ENCODE measurements around the gene PARP16.
A peak's percentile ranks its signal among the peaks of the same experiment; 100 is the strongest.

The PARP16 gene

DNA sequence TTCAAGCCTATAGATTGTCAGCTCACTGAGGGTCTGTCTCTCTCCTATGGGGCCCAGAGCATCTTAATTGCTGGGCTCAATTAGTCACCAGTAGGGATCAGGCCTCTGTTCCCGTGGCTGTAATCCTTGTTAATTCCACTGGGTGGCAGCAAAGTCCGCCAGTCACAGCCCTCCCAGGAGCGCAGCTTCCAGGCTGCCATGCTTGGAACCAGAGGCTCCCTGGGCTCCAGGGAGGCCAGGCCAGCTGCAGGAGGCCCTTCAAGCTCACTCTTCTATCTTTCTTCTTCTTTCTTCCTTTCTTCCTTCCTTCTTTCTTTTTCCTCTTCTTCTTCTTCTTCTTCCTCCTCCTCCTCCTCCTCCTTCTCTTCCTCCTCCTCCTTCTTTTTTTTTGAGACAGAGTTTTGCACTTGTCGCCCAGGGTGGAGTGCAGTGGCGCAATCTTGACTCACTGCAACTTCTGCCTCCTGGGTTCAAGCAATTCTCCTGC, 32.2 kb upstream of the PARP16 start:
- peak; percentile 96 for DNase-seq
- in situ Hi-C loops (cut with MboI; ENCODE audit: low pct_unique_long_range_greater_than_20kb, low sequenced_read_pairs): no loop called here

DNA sequence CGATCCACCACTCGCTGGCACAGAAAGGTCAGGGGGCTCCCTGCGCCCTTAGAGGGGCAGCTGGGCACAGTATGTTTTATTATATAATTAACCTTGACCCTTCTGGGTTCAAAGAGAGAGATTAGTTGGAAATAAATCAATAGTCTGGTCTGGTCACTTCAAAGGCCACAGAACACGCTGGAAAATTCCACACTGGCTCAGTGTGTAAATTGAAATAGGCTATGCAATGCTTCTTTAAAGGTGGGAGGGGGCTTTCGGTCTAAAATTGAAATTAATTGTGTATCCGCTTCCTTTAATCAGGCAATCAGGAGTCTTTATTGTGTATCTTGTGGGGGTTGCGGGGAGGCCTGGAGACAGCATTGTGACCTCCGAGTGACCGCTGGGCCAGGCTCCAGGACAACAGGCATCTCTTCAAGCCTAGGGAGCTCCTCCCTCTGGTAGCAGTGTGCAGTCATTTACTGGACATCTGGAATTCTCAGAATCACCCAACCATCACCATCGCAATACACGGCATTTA, 25.8 kb upstream of the PARP16 start:
- in situ Hi-C loops (cut with MboI; ENCODE audit: low pct_unique_long_range_greater_than_20kb, low sequenced_read_pairs): no loop called here
- DNase-seq: no peak

- DNase-seq: no peak
- in situ Hi-C loops (cut with MboI; ENCODE audit: low pct_unique_long_range_greater_than_20kb, low sequenced_read_pairs): no loop called here
These were observed 25.1 kb upstream of the PARP16 start for GRCh38 chr15:65311760-65312159.

GRCh38 chr15:65310431-65311137, 23.9 kb upstream of the PARP16 start:
- in situ Hi-C loops (cut with MboI; ENCODE audit: low pct_unique_long_range_greater_than_20kb, low sequenced_read_pairs): no loop called here
- DNase-seq: no peak

DNA sequence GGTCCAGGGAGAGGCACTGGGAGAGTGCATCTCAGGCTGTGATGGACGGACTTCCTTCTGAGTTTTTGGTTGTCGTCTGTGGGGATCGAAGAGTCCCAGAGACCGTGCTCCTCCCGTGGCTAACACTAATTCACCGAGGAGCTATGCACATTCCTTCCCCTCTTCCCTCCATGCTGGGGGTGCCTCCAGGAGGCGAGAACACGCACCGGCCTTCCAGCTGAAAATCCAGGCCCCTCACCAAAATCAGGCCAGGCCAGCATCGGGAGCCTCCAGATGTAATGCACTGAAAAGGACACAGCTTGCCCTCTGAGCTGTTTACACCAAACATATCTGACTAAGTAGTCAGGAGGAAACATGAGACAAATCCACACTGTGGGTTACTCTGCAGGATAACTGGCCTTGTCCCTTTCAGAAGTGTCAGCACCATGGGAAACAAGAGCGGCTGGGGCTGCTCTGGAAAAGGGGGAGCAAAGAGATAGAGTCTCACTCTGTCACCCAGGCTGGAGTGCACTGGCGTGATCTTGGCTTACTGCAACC, 23.3 kb upstream of the PARP16 start:
- no peak for DNase-seq
- in situ Hi-C loops (cut with MboI; ENCODE audit: low pct_unique_long_range_greater_than_20kb, low sequenced_read_pairs): no loop called here

- no peak for DNase-seq
- in situ Hi-C loops (cut with MboI; ENCODE audit: low pct_unique_long_range_greater_than_20kb, low sequenced_read_pairs): no loop called here
These were observed 21.3 kb upstream of the PARP16 start for GRCh38 chr15:65307978-65308377.

GRCh38 chr15:65306551-65306950, 19.9 kb upstream of the PARP16 start:
- in situ Hi-C loops (cut with MboI; ENCODE audit: low pct_unique_long_range_greater_than_20kb, low sequenced_read_pairs): no loop called here
- no peak for DNase-seq

GRCh38 chr15:65305776-65306175, 19.1 kb upstream of the PARP16 start:
- DNase-seq: peak; percentile 37
- in situ Hi-C loops (cut with MboI; ENCODE audit: low pct_unique_long_range_greater_than_20kb, low sequenced_read_pairs): no loop called here

DNA sequence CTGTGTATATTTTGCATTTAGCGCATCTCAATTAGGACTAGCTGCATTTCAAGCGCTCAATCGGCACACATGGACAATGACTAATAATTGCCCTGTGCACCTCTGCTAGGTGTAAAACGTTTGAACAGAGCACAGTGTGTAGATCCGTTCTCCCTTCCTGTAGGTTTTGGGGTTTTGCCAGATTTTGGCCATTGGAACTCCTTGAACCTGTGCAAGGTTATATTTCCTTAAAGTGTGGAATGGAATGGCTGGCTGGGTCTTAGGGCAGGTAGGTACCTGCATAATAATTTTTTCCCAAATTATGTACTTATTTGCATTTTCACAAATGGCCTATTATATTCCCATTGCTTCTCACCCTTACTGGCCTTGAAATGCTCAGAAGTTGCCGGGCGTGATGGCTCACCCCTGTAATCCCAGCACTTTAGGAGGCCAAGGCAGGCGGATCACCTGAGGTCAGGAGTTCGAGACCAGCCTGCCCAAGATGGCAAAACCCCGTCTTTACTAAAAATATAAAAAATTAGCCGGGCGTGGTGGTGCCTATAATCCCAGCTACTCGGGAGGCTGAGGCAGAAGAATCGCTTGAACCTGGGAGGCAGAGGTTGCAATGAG, 18.6 kb upstream of the PARP16 start:
- DNase-seq: no peak
- in situ Hi-C loops (cut with MboI; ENCODE audit: low pct_unique_long_range_greater_than_20kb, low sequenced_read_pairs): no loop called here

DNA sequence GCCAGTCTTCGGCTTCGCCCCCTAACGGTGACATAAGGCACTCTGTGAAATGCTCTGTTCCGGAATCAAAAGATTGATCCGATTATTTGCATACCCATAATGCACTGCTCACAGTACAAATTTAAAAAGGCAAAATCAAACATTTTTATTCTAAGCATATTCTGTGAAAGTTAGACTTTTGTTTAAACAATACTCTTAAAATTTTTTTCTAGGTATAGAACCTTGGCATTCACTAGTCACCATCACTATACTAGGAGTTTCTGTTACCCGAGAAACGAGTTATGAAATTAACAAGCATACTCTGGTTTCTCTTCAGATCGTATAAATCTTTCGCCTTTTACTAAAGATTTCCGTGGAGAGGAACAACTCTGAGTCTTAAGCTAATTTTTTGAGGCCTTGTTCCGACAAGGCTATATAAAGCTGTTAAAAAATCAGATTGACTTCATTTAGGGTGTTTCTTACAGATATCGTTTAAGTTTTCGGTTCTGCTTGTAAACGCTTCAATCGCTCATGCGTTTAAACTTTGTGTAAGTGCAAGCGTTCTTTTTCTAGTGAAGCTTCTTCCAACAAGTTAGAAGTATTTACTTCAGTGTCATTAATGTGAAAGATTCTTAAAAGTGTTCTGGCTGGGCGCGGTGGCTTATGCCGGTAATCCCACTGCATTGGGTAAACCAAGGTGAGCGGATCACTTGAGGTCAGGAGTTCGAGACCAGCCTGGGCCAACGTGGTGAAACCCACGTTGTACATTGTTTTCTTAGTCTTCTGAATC, 17.9 kb upstream of the PARP16 start, which contains the start of gene RNU5B-1:
TSS of gene RNU5B-1 (plus strand) at position 297 of the 769 bp plus-strand sequence.
- in situ Hi-C loops (cut with MboI; ENCODE audit: low pct_unique_long_range_greater_than_20kb, low sequenced_read_pairs): no loop called here

GRCh38 chr15:65303687-65304380, 17.2 kb upstream of the PARP16 start:
- in situ Hi-C loops (cut with MboI; ENCODE audit: low pct_unique_long_range_greater_than_20kb, low sequenced_read_pairs): no loop called here
- no peak for DNase-seq

More for the DNA sequence above, 17.9 kb upstream of the PARP16 start, which contains the start of gene RNU5B-1:
- peak; percentile 99 for DNase-seq

- DNase-seq: no peak
- in situ Hi-C loops (cut with MboI; ENCODE audit: low pct_unique_long_range_greater_than_20kb, low sequenced_read_pairs): no loop called here
These were observed 15.4 kb upstream of the PARP16 start for GRCh38 chr15:65302061-65302460.

DNA sequence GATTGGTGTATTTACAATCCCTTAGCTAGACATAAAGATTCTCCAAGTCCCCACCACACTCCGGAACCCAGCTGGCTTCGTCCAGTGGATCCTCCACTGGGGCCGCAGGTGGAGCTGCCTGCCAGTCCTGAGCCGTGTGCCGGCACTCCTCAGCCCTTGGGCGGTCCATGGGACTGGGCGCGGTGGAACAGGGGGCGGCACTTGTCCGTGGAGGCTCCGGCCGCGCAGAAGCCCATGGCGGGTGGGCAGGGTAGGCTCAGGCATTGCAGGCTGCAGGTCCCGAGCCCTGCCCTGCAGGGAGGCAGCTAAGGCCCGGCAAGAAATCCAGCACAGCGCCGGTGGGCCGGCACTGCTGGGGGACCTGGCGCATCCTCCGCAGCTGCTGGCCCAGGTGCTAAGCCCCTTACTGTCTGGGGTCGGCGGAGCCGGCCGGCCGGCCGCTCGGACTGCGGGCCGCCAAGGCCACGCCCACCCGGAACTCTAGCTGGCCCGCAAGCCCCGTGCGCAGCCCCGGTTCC, 14.3 kb upstream of the PARP16 start:
- in situ Hi-C loops (cut with MboI; ENCODE audit: low pct_unique_long_range_greater_than_20kb, low sequenced_read_pairs): no loop called here
- no peak for DNase-seq

DNA sequence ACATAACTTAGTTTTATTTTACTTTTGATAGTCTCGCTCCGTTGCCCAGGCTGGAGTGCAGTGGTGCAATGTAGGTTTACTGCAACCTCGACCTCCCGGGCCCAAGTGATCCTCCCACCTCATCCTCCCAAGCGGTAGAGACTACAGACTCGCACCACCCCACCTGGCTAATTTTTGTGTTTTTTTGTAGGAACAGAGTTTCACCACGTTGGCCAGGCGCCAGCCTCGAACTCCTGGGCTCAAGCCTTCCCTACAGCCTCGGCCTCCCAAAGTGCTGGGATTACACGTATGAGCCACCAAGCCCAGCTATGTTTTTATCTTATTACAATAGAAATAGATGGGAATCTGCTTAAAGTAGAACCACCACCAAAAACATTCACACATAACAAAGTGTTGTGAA, 12.0 kb upstream of the PARP16 start:
- no peak for DNase-seq
- in situ Hi-C loops (cut with MboI; ENCODE audit: low pct_unique_long_range_greater_than_20kb, low sequenced_read_pairs): no loop called here

GRCh38 chr15:65292938-65293518, 6.3 kb upstream of the PARP16 start:
- in situ Hi-C loops (cut with MboI; ENCODE audit: low pct_unique_long_range_greater_than_20kb, low sequenced_read_pairs): no loop called here
- no peak for DNase-seq

DNA sequence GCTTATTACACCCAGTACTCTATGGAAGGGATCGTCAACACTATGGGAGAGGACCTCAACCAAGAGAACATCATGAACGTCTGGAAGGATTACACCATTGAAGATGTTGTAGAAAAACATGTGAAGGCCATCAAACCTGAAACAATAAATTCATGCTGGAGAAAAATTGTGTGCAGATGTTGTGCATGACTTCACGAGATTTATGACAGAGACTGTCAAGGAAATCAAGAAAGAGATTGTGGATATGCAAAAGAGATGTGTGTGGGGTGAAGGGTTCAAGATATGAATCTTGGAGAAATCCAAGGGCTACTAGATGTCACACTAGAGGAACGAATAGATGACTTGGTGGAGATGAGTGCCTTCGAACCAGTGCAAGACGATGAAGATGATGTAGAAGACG, 3.5 kb upstream of the PARP16 start:
- DNase-seq: no peak
- in situ Hi-C loops (cut with MboI; ENCODE audit: low pct_unique_long_range_greater_than_20kb, low sequenced_read_pairs): no loop called here

DNA sequence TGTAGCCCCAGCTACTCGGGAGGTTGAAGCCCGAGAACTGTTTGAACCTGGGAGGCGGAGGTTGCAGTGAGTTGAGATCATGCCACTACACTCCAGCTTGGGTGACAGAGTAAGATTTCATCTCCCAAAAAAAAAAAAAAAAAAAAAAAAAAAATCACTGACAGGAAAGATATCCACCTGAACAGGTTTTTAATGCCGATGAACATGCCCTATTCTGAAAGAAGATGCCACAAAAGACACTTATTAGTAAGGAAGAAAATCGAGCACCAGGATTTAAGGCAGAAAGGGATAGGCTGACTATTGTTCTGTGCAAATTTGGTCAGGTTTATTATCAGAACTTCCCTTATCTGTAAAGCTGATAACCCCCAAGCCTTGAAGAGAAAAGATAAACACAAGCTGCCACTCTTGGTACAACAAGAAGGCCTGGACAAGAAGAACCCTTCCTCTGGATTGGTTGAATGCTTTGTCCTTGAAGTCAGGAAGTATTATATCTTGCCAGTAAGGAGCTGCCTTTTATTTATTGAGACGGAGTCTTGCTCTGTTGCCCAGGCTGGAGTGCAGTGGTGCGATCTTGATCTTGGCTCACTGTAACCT, 2.7 kb upstream of the PARP16 start:
- DNase-seq: peak; percentile 35
- in situ Hi-C loops (cut with MboI; ENCODE audit: low pct_unique_long_range_greater_than_20kb, low sequenced_read_pairs): no loop called here

DNA sequence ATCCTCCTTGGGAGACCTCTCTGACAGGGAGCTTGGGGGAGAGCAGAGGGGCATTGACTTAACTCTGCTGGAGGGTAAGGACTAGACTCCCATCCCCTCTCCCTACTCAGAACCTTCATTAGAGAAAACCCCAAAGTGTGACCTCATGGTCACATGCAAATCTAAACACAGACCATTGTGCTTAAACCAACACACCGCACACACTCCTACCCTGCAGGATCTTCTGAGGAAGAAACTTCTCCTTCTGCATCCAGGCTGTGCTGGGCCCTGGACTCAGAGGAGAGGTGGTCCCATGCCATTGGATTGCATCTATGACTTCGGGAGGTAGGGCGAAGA, 805 bp upstream of the PARP16 start:
- in situ Hi-C loops (cut with MboI; ENCODE audit: low pct_unique_long_range_greater_than_20kb, low sequenced_read_pairs): no loop called here
- DNase-seq: no peak

Measured in KBM-7 (cell line).